ENCODE data around the gene ZNF670.

ZNF670 gene

DNA sequence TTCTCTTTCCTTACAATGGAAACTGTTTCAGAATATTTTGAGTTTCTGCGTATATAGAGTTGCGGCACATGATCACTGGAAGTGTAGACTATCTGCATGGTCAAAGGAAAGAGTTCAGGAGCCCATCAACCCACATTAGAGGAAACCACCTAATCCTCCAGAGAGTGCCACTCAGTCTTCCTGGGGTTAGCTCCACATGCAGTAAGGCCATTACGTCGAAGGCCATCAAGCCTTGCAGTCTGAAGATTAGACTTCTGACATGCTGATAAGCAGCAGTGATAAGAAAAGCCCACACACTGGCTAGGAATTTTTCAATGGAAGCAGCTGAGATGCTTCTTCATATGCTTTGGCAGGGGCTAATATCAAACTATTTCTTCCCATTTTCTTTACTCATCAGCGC is 17.9 kb upstream of the ZNF670 start:
- H3K4me2 ChIP-seq (ENCODE audit: low read length), result no peak overlapping the region
- no peaks in the 10 kb centered on the region for H3K27me3 ChIP-seq (ENCODE audit: insufficient read depth, low read length)
- H3K79me1 ChIP-seq (ENCODE audit: low read length), result no peaks in the 10 kb centered on the region
- peak in 1 of 2 donors; percentile 36 for DNase-seq
- no peak overlapping the region for H3K23ac ChIP-seq (ENCODE audit: low read length)
- no peak overlapping the region for H2BK120ac ChIP-seq (ENCODE audit: insufficient read depth, low read length, poor library complexity)
- no peak overlapping the region for H3K9ac ChIP-seq (ENCODE audit: low read length)
- H2BK12ac ChIP-seq (ENCODE audit: low read length), result no peak overlapping the region
- H3K27ac ChIP-seq (ENCODE audit: low read depth, low read length), result no peak overlapping the region
- no peak overlapping the region for H3K18ac ChIP-seq (ENCODE audit: low read length)
- WGBS (ENCODE audit: extremely low coverage, insufficient coverage, insufficient read length), result no CpG with 5 or more reads among the region's 5 CpGs
- H2BK5ac ChIP-seq (ENCODE audit: low read depth, low read length, poor library complexity), result no peak overlapping the region
- H4K12ac ChIP-seq (ENCODE audit: low read depth, low read length), result no peak overlapping the region
- no peak overlapping the region for H3K4ac ChIP-seq (ENCODE audit: low read depth, low read length)
- no peak overlapping the region for H3K14ac ChIP-seq (ENCODE audit: low read length)
- no peak overlapping the region for H4K8ac ChIP-seq (ENCODE audit: low read depth, low read length)
- no peak overlapping the region for H4K91ac ChIP-seq (ENCODE audit: low read depth, low read length)
- H3K36me3 ChIP-seq (ENCODE audit: control insufficient read depth in 1 of 2, insufficient read depth in 2 of 2, low read length in 2 of 2), result peaks cover 11 to 22% of the 10 kb centered on the region in 2 experiments
- H3K79me2 ChIP-seq (ENCODE audit: control insufficient read depth, insufficient read depth, low read length, poor library complexity), result no peaks in the 10 kb centered on the region
- H3K9me3 ChIP-seq (ENCODE audit: insufficient read depth, low read depth, low read length), result peaks cover 2% of the 10 kb centered on the region
- H2AFZ ChIP-seq (ENCODE audit: insufficient read depth, low read length, poor library complexity), result no peak overlapping the region
- no peak overlapping the region for H3K4me3 ChIP-seq (ENCODE audit: low read depth, low read length)
- no peaks in the 10 kb centered on the region for H3K4me1 ChIP-seq (ENCODE audit: control insufficient read depth in 1 of 2, insufficient read depth in 2 of 2, low read length in 2 of 2)
- no peak overlapping the region for H2AK5ac ChIP-seq (ENCODE audit: low read length)

DNA sequence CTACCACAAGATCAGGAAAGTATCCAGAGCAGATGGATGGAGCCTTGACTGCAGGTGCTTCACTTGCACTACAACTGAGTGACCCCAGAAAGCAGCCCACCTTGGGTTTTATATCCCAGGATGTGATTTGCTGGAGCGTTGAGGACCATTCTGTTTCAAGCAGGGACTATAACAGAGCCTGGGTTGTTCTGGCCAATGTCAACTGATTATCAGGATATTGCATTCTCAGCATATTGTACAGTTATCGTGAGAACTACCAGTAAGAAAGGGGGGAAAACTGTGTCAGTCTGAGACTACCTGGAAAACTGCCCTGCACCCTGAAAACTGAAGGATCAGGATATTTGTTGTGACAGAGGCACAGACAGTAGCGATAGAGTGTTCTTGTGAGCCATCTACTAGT is 17.5 kb upstream of the ZNF670 start:
- H2BK5ac ChIP-seq (ENCODE audit: low read depth, low read length, poor library complexity), result no peak overlapping the region
- no peak for DNase-seq
- no peaks in the 10 kb centered on the region for H3K79me1 ChIP-seq (ENCODE audit: low read length)
- no peak overlapping the region for H3K14ac ChIP-seq (ENCODE audit: low read length)
- no peaks in the 10 kb centered on the region for H3K4me1 ChIP-seq (ENCODE audit: control insufficient read depth in 1 of 2, insufficient read depth in 2 of 2, low read length in 2 of 2)
- no peak overlapping the region for H2AFZ ChIP-seq (ENCODE audit: insufficient read depth, low read length, poor library complexity)
- no peak overlapping the region for H4K12ac ChIP-seq (ENCODE audit: low read depth, low read length)
- no peak overlapping the region for H3K27ac ChIP-seq (ENCODE audit: low read depth, low read length)
- no peaks in the 10 kb centered on the region for H3K79me2 ChIP-seq (ENCODE audit: control insufficient read depth, insufficient read depth, low read length, poor library complexity)
- H3K18ac ChIP-seq (ENCODE audit: low read length), result no peak overlapping the region
- H3K27me3 ChIP-seq (ENCODE audit: insufficient read depth, low read length), result no peaks in the 10 kb centered on the region
- H4K8ac ChIP-seq (ENCODE audit: low read depth, low read length), result no peak overlapping the region
- no CpG with 5 or more reads among the region's 3 CpGs for WGBS (ENCODE audit: extremely low coverage, insufficient coverage, insufficient read length)
- H4K91ac ChIP-seq (ENCODE audit: low read depth, low read length), result no peak overlapping the region
- H3K36me3 ChIP-seq (ENCODE audit: control insufficient read depth in 1 of 2, insufficient read depth in 2 of 2, low read length in 2 of 2), result peaks cover 11 to 22% of the 10 kb centered on the region in 2 experiments
- H2BK120ac ChIP-seq (ENCODE audit: insufficient read depth, low read length, poor library complexity), result no peak overlapping the region
- H2AK5ac ChIP-seq (ENCODE audit: low read length), result no peak overlapping the region
- no peak overlapping the region for H3K4ac ChIP-seq (ENCODE audit: low read depth, low read length)
- peaks cover 2% of the 10 kb centered on the region for H3K9me3 ChIP-seq (ENCODE audit: insufficient read depth, low read depth, low read length)
- no peak overlapping the region for H2BK12ac ChIP-seq (ENCODE audit: low read length)
- H3K23ac ChIP-seq (ENCODE audit: low read length), result no peak overlapping the region
- H3K9ac ChIP-seq (ENCODE audit: low read length), result no peak overlapping the region
- no peak overlapping the region for H3K4me3 ChIP-seq (ENCODE audit: low read depth, low read length)
- H3K4me2 ChIP-seq (ENCODE audit: low read length), result no peak overlapping the region

DNA sequence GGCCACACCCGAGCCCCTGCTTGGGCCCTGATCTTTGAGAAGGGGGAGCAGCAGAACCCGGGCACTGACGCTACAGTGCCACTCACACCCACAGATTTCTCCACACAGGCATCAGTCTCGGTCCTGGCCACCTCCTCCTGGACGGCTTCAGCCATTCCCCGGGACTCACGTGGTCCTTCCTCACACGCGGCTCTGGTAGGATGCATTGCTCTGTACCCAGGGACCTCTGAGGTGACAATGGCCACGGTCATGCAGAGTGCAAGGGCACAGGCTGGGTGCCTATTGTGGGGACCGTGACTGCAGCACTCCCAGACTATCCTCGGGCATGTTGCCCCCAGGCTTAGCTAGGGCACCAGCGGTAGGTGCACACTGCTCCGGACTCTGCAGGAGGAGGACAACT is 11.8 kb upstream of the ZNF670 start:
- no peak overlapping the region for H2BK120ac ChIP-seq (ENCODE audit: insufficient read depth, low read length, poor library complexity)
- no peak overlapping the region for H3K18ac ChIP-seq (ENCODE audit: low read length)
- WGBS (ENCODE audit: extremely low coverage, insufficient coverage, insufficient read length), result no CpG with 5 or more reads among the region's 14 CpGs
- no peaks in the 10 kb centered on the region for H3K79me2 ChIP-seq (ENCODE audit: control insufficient read depth, insufficient read depth, low read length, poor library complexity)
- no peak overlapping the region for H4K12ac ChIP-seq (ENCODE audit: low read depth, low read length)
- H2AFZ ChIP-seq (ENCODE audit: insufficient read depth, low read length, poor library complexity), result no peak overlapping the region
- no peaks in the 10 kb centered on the region for H3K36me3 ChIP-seq (ENCODE audit: control insufficient read depth in 1 of 2, insufficient read depth in 2 of 2, low read length in 2 of 2)
- H3K4me2 ChIP-seq (ENCODE audit: low read length), result no peak overlapping the region
- no peaks in the 10 kb centered on the region for H3K79me1 ChIP-seq (ENCODE audit: low read length)
- H3K4me1 ChIP-seq (ENCODE audit: control insufficient read depth in 1 of 2, insufficient read depth in 2 of 2, low read length in 2 of 2), result no peaks in the 10 kb centered on the region
- no peak overlapping the region for H3K9ac ChIP-seq (ENCODE audit: low read length)
- H3K14ac ChIP-seq (ENCODE audit: low read length), result no peak overlapping the region
- no peak overlapping the region for H2BK12ac ChIP-seq (ENCODE audit: low read length)
- no peak overlapping the region for H2AK5ac ChIP-seq (ENCODE audit: low read length)
- H3K27ac ChIP-seq (ENCODE audit: low read depth, low read length), result no peak overlapping the region
- no peak overlapping the region for H3K23ac ChIP-seq (ENCODE audit: low read length)
- no peak overlapping the region for H3K4ac ChIP-seq (ENCODE audit: low read depth, low read length)
- no peak overlapping the region for H2BK5ac ChIP-seq (ENCODE audit: low read depth, low read length, poor library complexity)
- H3K9me3 ChIP-seq (ENCODE audit: insufficient read depth, low read depth, low read length), result peaks cover 2% of the 10 kb centered on the region
- no peak overlapping the region for H3K4me3 ChIP-seq (ENCODE audit: low read depth, low read length)
- H3K27me3 ChIP-seq (ENCODE audit: insufficient read depth, low read length), result no peaks in the 10 kb centered on the region
- no peak overlapping the region for H4K8ac ChIP-seq (ENCODE audit: low read depth, low read length)
- no peak for DNase-seq
- H4K91ac ChIP-seq (ENCODE audit: low read depth, low read length), result no peak overlapping the region

DNA sequence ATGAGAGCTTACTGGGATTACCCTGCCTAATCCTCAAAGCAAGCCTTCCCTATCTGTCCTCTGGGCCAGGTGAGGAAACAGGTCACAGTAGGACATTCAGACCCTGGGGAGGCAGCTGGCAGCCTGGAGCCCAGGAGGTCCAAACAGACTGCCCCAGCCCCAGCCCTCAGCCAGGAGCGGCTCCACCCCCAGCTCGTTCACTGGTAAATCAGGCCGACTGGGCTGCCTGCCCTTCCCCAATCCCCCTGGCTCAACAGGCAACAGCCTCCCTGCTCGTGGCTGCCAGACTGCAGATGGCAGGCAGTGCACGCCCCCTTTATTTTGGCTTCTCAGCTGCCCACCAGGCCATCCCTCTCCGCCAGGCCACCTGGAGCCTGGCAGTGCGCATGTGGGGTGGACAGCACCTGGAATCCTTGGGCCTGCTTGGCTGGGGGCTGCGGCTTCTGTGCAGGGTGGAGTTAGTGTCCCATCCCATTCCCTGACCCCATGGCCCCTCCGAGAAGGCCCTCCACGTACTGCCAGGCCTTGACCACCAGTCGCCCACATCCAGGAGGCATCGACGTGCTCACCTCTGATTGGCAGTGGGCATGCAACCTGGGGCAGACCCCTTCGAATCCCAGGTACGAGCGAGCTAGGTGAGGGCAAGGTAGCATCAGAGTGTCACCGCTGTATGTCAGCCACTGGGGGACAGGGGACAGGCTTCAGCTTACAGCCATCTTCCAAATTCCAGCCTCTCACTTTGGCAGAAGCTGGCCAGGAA is 11.2 kb upstream of the ZNF670 start:
- no peak overlapping the region for H3K23ac ChIP-seq (ENCODE audit: low read length)
- no peak for DNase-seq
- H3K14ac ChIP-seq (ENCODE audit: low read length), result no peak overlapping the region
- H4K12ac ChIP-seq (ENCODE audit: low read depth, low read length), result no peak overlapping the region
- no peak overlapping the region for H3K4me2 ChIP-seq (ENCODE audit: low read length)
- no peak overlapping the region for H3K9ac ChIP-seq (ENCODE audit: low read length)
- H3K18ac ChIP-seq (ENCODE audit: low read length), result no peak overlapping the region
- no peak overlapping the region for H3K4me3 ChIP-seq (ENCODE audit: low read depth, low read length)
- no peak overlapping the region for H4K8ac ChIP-seq (ENCODE audit: low read depth, low read length)
- no peaks in the 10 kb centered on the region for H3K36me3 ChIP-seq (ENCODE audit: control insufficient read depth in 1 of 2, insufficient read depth in 2 of 2, low read length in 2 of 2)
- H2AFZ ChIP-seq (ENCODE audit: insufficient read depth, low read length, poor library complexity), result no peak overlapping the region
- no peak overlapping the region for H2BK120ac ChIP-seq (ENCODE audit: insufficient read depth, low read length, poor library complexity)
- no peak overlapping the region for H2AK5ac ChIP-seq (ENCODE audit: low read length)
- no CpG with 5 or more reads among the region's 17 CpGs for WGBS (ENCODE audit: extremely low coverage, insufficient coverage, insufficient read length)
- H3K27me3 ChIP-seq (ENCODE audit: insufficient read depth, low read length), result no peaks in the 10 kb centered on the region
- H3K79me2 ChIP-seq (ENCODE audit: control insufficient read depth, insufficient read depth, low read length, poor library complexity), result no peaks in the 10 kb centered on the region
- H2BK5ac ChIP-seq (ENCODE audit: low read depth, low read length, poor library complexity), result no peak overlapping the region
- no peak overlapping the region for H2BK12ac ChIP-seq (ENCODE audit: low read length)
- H3K27ac ChIP-seq (ENCODE audit: low read depth, low read length), result no peak overlapping the region
- H3K4me1 ChIP-seq (ENCODE audit: control insufficient read depth in 1 of 2, insufficient read depth in 2 of 2, low read length in 2 of 2), result no peaks in the 10 kb centered on the region
- H3K9me3 ChIP-seq (ENCODE audit: insufficient read depth, low read depth, low read length), result peaks cover 2% of the 10 kb centered on the region
- H3K79me1 ChIP-seq (ENCODE audit: low read length), result no peaks in the 10 kb centered on the region
- no peak overlapping the region for H4K91ac ChIP-seq (ENCODE audit: low read depth, low read length)
- H3K4ac ChIP-seq (ENCODE audit: low read depth, low read length), result no peak overlapping the region

Data from trophoblast cell (in vitro differentiated cells and primary cell).